ENCODE data around the gene TNS4. TPM values are rescaled to one million over a fixed set of nuclear protein-coding genes. Genes with fewer than 3 reads are reported as not detected.

The TNS4 gene
- total RNA-seq, 1 experiment from 2014 or later = 0.59 TPM

GRCh38 chr17:40511667-40512220 is 10.3 kb upstream of the TNS4 start:
- H4K20me1 ChIP-seq (ENCODE audit: control insufficient read depth, insufficient read depth, insufficient read length) = no peaks in the 10 kb centered on the region
- Mint-ChIP-seq H3K4me1 (peaks cover 22 to 23% of the 10 kb centered on the region in 2 experiments), H3K36me3 (ENCODE audit: insufficient read depth in 1 of 3, low read depth in 3 of 3) (no peaks in the 10 kb centered on the region; a peak in 1 of 7 replicates), H3K27me3 (ENCODE audit: low read depth) (peaks cover 15% of the 10 kb centered on the region), H3K9me3 (no peaks in the 10 kb centered on the region), H3K4me3 (no peak overlapping the region; a peak in 1 of 5 replicates), H3K27ac (no peak overlapping the region)
- no peaks in the 10 kb centered on the region for H3K9me3 ChIP-seq (ENCODE audit: control insufficient read depth, low read depth, low read length)
- no peak overlapping the region for H2AFZ ChIP-seq (ENCODE audit: low read length)
- H3T11ph ChIP-seq (ENCODE audit: low read length) = no peak overlapping the region
- H3K23me2 ChIP-seq (ENCODE audit: insufficient read length, low read depth, low read length, poor library complexity, severe bottlenecking) = no peaks in the 10 kb centered on the region
- TF ChIP-seq CTCF (conservative IDR thresholded peaks at IDR 0.05) = no peak
- H3K23ac ChIP-seq (ENCODE audit: insufficient read length, low read depth, low read length) = no peak overlapping the region
- H3K14ac ChIP-seq (ENCODE audit: insufficient read depth, low read length) = no peak overlapping the region
- H3K56ac ChIP-seq (ENCODE audit: insufficient read length, low read depth, low read length) = no peak overlapping the region
- no peak overlapping the region for H4K5ac ChIP-seq (ENCODE audit: insufficient read length, low read depth, low read length)
- no peak overlapping the region for H3K4ac ChIP-seq (ENCODE audit: low read depth, low read length)
- no peak overlapping the region for H4K91ac ChIP-seq (ENCODE audit: insufficient read length, low read depth, low read length)
- H3K18ac ChIP-seq (ENCODE audit: insufficient read length, low read depth, low read length) = no peak overlapping the region
- H3K27me3 ChIP-seq (ENCODE audit: insufficient read depth, low read length) = no peaks in the 10 kb centered on the region
- no peak overlapping the region for H2BK120ac ChIP-seq (ENCODE audit: low read depth, low read length, poor library complexity, severe bottlenecking)
- no peaks in the 10 kb centered on the region for H3K79me2 ChIP-seq (ENCODE audit: insufficient read depth, low read length)
- DNase-seq = no peak
- no peak overlapping the region for H3K27ac ChIP-seq (ENCODE audit: insufficient read length, low read depth, low read length)
- no peaks in the 10 kb centered on the region for H3K4me1 ChIP-seq (ENCODE audit: insufficient read depth, low read length)
- no peak overlapping the region for H3K9ac ChIP-seq (ENCODE audit: extremely low read depth, insufficient read length, low read length)
- H3K79me1 ChIP-seq (ENCODE audit: insufficient read depth, low read depth, low read length, poor library complexity, severe bottlenecking) = no peaks in the 10 kb centered on the region
- H2BK12ac ChIP-seq (ENCODE audit: insufficient read length, low read depth, low read length) = no peak overlapping the region
- no peak overlapping the region for H4K8ac ChIP-seq (replicated peaks; ENCODE audit: insufficient read length, low read depth, low read length)
- no peak overlapping the region for H3K4me2 ChIP-seq (ENCODE audit: insufficient read depth, insufficient read length, low read length)
- WGBS (ENCODE audit: extremely low coverage, insufficient read length, low lambda C conversion rate) = no CpG with 5 or more reads among the region's 12 CpGs
- H2BK5ac ChIP-seq (ENCODE audit: insufficient read length, low read length) = no peak overlapping the region
- no peak overlapping the region for H2BK20ac ChIP-seq (ENCODE audit: low read depth, low read length, poor library complexity, severe bottlenecking)
- no peak overlapping the region for H2AK5ac ChIP-seq (ENCODE audit: insufficient read length, low read length)
- H2BK15ac ChIP-seq (ENCODE audit: low read depth, low read length) = no peak overlapping the region
